HUDEP-2 (cell line): ENCODE measurements around the gene E4F1.

Source experiments
- DNase-seq, 76 experiments: peaks; one replicate each; lab custom pipeline; 2025; ENCODE audit not compliant: unreplicated experiment in 76 of 76; lab: John Stamatoyannopoulos, UW

The E4F1 gene

DNA sequence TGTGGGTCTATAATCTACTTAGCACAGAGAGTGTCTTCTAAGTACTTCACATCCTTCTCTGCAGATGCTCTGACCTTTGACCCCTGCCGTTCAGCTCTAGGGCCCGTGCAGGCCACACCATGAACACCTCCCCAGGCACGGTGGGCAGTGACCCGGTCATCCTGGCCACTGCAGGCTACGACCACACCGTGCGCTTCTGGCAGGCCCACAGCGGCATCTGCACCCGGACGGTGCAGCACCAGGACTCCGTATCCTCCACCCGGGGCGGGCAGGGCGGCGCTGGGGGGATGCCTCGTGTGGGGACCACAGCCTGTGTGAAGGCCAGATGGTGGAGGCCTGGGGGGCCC, 17.5 kb upstream of the E4F1 start:
- DNase-seq: peak in 2 of 76 experiments; percentile 49 to 61

DNA sequence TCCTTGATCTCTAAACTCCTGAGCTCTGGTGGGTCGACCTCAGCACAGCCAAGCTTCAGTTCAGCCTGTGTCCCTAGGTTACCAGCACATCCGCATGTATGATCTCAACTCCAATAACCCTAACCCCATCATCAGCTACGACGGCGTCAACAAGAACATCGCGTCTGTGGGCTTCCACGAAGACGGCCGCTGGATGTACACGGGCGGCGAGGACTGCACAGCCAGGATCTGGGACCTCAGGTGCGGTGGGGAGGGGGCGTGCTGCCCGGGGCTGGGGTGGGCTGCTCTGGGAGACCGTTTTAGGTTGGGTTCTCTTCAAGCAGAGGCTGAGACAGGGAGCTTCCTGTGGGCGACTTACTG, 17.0 kb upstream of the E4F1 start:
- DNase-seq: no peak

DNA sequence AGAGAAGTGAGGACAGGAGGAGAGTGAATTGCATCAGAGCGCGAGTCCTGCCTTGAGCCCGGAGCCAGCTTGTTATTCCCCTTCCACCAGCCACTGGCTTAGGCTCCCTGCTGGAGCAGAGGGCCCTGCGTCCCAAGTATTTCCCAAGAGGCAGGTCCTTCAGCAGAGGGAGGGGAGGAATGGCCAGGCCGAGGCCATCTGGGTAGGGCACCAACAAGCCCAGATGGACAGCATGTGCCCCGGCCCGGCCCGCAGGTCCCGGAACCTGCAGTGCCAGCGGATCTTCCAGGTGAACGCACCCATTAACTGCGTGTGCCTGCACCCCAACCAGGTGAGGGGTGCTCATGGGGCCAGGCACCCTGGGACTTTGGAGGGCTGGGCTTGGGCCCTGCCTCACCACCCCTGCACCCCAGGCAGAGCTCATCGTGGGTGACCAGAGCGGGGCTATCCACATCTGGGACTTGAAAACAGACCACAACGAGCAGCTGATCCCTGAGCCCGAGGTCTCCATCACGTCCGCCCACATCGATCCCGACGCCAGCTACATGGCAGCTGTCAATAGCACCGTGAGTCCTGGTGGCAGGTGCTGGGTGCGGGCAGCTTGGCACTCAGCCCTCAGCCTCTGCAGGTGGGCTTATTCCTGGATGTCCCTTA, 16.5 kb upstream of the E4F1 start:
- DNase-seq: no peak

DNA sequence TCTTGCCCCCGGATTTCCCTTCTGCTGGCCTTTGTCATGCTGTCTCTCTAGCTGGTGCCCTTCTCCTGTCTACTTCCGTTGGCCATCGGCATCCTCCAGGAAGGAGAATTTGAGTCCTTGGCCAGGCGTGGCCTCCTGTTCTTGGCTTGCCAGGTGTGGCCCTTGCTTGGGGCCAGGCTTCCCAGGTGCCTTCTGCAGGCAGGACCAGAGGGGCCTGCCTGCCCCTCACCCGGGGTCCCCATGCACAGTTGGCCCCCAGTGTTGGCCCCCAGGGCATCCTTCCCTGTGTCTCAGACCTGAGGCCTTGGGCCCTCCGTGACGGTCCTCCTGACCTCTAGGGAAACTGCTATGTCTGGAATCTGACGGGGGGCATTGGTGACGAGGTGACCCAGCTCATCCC, 15.5 kb upstream of the E4F1 start:
- DNase-seq: no peak

DNA sequence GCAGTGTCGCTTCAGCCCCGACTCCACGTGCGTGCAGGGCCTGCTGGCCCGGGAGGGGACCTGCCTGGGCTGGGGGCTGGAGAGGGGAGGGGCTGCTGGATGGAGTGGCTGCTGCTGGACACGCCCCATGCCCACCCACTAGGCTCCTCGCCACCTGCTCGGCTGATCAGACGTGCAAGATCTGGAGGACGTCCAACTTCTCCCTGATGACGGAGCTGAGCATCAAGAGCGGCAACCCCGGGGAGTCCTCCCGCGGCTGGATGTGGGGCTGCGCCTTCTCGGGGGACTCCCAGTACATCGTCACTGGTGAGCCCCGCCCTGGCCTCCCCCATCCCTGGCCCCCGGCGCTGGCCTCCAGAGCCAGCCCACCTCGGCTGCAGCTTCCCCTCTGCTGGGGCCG, 15.1 kb upstream of the E4F1 start:
- DNase-seq: no peak

DNA sequence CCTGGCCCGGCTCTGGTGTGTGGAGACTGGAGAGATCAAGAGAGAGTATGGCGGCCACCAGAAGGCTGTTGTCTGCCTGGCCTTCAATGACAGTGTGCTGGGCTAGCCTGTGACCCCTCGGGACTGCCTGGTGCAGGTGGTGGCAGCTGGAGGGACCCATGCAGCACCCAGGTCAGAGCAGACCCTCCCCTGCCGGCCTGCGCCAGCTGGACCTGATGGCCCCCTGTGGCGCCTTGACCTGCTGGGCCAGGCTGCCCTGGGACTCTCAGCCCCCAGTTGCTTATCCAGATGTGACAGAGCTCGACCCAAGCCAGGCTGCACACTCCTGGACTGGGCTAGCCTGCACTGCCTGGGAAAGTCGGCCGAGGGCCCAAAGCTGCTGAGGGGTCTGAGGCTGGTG, 14.6 kb upstream of the E4F1 start:
- no peak for DNase-seq

DNA sequence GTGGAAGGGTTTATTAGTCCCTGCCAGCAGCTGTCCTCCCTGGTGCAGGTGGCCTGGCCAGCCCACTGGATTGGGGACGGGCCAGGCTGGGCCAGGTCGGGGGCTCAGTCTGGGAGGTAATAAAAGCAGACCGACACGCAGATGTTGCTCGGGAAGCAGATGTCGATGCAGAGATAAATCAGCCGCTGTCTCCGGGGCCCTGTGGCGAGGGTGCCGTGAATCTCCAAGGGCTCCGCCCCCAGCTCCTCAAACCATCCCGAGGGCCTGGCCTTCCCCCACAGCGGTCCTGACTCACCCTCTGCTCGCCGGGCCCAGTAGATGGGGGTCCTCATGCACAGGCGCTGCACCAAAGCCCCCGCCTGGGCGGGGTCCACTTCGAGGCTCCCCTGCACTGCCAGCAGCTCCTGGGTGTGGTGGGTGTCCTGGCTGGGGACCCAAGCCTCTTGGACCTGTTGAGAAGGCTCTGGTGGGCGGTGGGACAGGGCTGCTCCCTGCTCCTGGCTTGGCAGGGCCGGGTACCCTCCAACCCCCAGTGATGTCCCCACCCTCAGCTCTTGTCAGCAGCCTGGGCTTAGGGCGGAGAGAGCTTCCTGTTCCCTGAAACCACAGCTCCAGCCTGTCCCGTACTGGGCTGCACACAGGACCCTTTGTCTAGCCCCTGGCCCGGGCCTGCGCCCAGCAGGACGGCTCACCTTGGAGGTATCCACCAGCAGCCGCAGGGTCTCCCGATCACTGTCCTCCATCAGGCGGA, 14.0 kb upstream of the E4F1 start:
- DNase-seq: no peak

DNA sequence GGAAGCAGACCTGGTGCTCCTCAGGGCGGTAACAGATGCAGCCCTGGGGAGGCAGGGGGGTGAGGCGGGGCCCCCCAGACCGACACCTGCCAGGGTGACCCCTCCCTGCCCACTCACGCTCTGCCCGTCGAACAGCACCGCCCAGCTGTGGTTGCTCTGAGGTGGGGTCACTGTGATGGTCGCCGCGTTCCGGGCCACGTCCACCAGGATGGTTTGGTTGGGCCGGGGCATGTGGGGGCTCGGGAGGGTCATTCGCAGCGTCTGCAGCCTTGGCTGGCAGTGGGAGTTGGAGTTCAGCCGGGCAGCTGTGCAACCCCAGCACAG, 13.4 kb upstream of the E4F1 start:
- DNase-seq: no peak

DNA sequence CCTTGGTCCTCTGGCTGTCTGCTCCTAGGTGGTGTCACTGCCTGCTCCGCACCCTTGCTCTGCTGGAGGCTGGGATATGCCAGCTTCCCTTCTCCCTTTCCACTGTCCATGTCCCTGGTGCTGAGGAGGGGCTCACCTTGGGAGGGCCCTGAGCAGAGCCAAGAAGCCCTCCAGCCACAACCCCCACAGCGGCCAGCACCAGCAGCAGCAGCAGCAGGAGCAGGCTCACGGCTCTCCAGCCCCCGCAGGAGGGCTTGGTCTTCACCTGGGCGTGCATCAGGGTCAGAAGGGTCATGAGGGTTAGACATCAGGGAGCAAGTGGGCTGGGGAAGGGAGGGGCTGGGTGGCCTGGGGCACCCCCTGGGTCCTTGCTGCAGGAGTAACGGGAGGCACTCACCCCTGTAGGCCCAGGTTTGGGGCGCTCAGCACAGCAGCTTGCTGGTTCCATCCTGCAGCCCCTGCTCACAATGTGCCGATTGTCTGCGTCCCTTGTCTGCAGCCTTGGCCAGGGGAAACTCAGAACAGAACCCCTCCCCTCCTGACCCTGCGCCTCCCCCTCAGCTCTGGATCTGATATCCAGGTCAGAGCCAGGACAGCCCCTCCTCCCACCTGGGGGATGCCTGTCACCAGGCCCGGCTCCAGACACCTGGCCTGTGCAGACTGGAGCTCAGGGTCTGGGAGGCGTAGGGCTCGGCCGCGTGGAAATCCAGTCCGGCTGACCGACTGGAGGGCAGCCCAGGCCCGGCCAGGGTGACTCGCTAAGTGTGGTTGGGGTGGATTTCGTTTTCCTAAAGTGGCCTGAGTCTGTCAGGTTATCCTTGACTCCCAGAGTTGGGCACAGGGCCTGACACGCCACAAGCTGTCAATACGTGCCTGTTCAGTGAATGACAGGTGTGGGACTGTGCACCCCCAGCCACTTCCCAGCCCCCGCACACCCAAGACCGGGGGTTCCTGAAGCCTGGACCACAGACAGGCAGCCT, 12.7 kb upstream of the E4F1 start, which contains the start of gene BRICD5:
BRICD5 (minus strand) TSS at position 478 of the 980 bp plus-strand sequence; CDS start at position 448, 30 bp downstream.
- DNase-seq: no peak

DNA sequence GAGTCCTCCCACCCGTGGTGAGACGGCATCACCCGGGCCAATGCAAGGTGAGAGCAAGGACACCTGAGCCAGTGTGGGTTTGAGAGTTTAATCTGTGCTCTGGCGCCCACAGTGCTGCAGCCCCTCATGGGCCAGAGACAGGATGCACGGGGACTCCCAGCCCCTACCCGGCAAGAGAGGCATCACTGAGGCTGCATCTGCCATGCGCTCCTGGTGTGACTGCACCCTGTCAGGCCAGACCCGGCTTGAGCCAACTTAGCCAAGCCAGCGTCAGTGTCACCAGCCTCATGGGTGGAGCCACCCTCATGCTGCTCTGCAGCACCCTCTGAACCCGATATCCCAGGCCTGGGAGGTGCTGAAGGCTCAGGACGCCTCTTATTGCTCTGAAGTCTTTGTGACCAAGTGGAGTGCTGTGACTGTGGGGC, 11.5 kb upstream of the E4F1 start:
- peak in 30 of 76 experiments; percentile 7 to 51 (median 30) for DNase-seq

DNA sequence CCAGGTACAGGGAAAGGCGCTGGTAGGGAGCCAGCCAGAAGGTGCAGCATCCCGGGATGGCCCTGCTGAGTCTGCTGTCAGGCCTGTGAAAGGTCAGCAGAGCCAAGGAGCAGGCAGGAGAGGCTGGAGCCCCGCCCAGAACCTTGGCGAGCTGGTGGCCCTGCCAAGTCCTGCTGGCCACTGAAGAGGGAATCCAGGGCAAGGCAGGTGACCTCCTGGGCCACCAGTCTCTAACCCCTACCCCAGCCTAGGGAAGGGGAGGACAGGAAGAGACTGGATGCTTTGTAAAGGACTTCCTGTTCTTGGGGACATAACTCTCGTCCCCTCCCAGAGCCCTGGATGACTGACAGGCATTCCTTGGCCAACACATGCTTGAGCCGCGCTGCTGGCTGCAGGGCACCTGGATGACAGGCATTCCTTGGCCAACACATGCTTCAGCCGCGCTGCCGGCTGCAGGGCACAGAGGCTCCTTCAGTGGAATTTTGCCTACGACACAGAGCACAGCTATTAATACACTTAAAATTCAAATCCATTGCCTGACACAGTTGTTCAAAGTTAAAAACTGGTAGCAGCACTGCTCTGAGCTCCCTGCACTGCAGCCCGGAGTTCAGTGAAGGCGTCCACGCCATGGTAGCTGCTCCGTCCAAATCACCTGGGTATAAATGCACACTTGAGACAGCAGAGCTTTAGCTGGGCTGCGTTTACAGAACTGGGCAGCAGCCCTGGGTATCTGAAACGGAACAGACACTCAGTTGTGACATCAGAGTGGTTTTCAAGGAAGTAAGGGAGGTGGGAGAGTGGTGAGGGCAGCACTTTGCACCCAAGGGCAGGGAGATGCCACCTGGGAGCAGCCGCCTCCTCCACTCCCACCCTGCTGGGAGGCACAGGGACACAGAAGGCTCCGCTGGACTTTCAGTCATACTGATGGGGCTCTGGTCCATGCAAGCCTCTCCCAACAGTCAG, 10.7 kb upstream of the E4F1 start:
- DNase-seq: peak in 5 of 76 experiments; percentile 11 to 49 (median 31)

DNA sequence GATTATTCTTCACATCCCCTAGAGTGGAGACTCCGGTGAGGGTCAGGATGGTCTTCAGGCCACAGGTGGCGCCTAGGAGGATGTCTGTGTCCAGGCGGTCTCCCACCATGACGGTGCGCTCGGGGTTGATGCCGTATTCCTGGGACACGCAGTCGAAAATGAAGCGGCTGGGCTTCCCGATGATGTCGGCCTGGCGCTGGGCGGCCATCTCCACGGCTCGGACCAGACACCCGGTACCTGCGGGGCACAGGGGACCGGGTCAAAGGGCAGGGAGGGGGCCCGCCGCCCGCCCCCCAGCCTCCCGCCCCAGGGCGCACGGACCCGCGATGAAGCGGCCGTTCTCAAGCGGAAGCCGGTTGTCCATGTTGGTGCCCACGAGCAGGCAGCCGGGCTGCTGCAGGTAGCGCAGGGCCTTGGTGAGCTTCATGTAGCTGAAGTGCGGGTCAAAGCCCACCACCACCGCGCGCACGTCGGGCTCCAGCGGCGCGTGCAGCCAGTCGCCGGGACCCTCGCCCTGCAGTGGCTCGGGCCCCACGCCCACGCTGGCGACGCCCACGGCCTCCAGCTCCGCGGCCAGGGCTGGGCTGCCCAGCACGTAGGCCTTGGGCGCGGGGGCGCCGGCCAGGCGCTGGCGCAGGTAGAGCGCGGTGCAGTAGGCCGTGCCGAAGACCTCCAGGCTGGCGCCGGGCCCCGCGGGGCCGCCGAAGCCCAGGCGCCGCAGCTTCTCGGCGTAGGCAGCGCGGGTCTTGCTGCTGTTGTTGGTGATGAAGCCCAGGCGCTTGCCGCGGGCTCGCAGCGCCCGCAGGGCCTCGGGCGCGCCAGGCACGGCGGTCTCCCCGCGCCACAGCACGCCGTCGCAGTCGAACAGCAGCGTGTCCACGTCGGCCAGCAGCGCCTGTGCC, 9.3 kb upstream of the E4F1 start:
- peak in 2 of 76 experiments; percentile 13 to 52 for DNase-seq

DNA sequence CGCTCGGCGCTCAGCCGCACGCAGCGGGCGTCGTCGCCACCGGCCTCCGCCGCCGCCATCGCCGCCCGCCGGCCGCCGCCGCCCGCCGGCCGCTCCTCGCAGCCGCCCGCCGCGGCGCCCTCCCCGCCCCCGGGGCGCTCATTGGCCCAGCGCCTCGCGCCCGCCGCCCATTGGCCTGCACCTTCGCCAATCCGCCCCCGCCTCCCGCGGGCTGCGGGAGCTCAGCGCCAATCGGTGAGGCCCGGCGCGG, 8.7 kb upstream of the E4F1 start, which contains the start of gene PGP:
PGP (minus strand) TSS at position 122 of the 250 bp plus-strand sequence; CDS start at position 59, 63 bp downstream.
- DNase-seq: no peak

DNA sequence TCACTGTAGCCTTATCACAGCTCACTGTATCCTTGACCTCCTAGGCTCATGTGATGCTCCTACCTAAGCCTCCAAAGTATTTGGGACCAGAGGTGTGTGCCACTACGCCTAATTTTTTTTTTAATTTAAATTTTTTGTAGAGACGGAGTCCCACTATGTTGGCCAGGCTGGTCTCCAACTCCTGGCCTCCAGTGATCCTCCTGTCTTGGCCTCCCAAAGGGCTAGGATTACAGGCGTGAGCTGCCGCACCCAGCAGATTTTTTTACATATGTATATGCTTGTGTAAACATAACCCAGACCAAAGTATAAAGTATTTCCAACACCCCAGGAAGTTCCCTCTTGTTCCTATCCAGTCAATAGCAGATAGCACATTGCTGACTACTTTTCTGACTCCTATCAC, 7.1 kb upstream of the E4F1 start:
- DNase-seq: no peak

DNA sequence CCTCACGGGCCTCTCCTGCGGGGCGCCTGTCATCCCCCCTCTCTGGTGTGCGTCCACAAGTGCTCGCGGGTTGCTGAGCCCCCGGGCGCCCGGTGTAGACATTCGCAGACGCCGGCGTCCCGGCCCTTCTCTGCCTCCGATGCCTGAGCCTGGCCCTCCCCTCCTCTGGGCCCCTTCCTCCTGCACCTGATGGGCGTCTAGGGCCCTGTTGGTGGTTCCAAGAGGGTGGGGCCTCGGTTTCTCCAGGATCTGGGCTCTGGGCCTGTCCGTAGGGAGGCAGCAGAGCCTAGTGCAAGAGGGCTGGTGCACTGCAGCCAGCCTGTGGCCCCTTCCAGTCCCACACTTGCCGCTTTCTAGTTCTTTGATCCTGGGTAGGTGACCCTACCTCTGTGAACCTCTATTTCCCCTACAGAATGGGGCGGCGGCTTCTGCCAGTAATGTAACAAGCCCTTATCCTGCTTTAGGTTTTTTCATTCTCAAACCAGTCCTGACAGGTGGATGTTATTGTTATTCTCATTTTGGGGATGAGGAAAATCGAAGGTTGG, 623 bp downstream of the E4F1 start:
- peak in 40 of 76 experiments; percentile 5 to 50 (median 32) for DNase-seq

DNA sequence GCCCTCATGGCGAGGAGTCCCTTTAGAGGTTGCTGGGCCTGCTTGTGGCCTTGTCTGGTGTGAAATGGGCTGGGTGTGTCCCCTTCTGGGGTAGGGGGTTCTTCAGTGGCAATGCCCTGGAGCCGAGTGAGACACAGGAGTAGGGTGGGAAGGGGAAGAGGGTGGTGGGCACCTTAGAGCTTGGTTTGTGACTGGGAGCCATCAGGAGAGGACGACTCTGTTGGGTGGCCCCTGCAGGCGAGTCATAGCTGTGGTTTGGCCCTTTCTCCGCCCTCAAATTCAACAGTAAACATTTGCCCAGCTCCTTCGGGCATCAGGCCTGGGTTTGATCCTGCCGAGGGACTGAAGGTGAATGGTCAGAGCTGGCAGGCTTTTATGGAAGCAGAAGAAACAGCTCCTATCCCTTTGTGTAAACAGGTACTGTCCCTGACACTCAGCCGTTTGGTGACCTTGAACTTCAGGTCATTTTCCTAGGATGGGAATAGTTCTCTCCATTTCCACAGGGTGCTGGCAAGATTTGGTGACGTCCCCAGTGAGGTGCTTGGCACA, 2.9 kb downstream of the E4F1 start:
- peak in 2 of 76 experiments; percentile 5 to 20 for DNase-seq

DNA sequence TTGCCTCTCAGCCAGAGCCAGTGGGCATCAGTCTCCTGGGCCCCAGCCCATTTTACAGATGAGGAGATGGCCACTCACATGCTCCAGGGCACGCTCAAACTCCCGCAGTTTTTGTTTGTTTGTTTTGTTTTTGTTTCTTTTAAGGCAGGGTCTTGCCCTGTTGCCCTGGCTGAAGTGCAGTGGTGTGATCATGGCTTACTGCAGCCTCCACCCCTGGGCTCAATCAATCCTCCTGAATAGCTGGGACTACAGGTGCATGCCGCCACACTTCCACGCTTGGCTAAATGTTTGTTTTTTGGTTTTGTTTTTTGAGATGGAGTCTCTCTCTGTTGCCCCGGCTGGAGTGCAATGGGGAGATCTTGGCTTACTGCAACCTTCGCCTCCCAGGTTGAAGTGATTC, 3.5 kb downstream of the E4F1 start:
- DNase-seq: no peak

DNA sequence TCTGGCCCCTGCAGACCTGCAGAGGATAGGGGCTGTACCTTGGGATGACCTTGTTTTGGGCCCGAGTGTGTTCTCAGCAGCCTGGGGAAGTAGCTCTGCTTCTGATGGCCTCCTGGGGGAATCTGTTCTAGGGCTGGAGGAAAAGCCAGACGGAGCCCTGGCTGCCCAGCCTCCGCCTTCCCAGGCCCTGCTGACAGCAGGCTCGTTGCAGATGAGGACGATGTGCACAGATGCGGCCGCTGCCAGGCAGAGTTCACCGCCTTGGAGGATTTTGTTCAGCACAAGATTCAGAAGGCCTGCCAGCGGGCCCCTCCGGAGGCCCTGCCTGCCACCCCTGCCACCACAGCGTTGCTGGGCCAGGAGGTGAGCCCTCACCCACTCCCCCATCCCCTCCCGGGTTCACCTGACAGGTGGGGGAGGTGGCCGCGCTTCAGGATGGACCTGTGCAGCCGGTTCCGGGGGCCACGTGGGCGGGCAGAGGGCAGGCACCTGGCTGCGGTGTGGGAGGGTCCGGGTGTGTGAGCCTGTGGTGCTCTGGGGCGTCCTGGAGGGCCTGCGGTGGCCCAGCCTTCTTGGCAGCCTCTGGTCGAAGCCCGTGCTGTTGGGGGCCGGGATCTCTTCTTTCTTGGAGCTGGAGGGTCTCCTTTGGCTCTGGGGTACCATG, 4.9 kb downstream of the E4F1 start:
- DNase-seq: no peak
